Stimulated activated CD8-positive, alpha-beta memory T cell treated with anti-CD3 and anti-CD28 coated beads, Interleukin-2, amount 100 ng/mL, for 1 hour (primary cell): ENCODE data around the gene UBA52.
"Not testable (repeated sequence)": the region's sequence is repeated elsewhere in the genome, so short reads cannot be mapped to it uniquely, and the experiment has no call there.

ENCODE experiments used
- DNase-seq, 2 donors: peaks; one replicate each; pipeline ENCODE4 v3.0.0-alpha.2; 2020; ENCODE audit warnings: low read depth in 2 of 2

Gene UBA52

GRCh38 chr19:18593367-18594095 lies 21.9 kb downstream of the UBA52 start:
- DNase-seq: no peak

- DNase-seq: peak; percentile 50 to 55
These were observed 22.6 kb downstream of the UBA52 start for GRCh38 chr19:18594096-18594823.

GRCh38 chr19:18594824-18595373 lies 23.2 kb downstream of the UBA52 start:
- DNase-seq: no peak

- DNase-seq: no peak
These were observed 23.8 kb downstream of the UBA52 start for GRCh38 chr19:18595475-18595874.

GRCh38 chr19:18596752-18597157 lies 25.1 kb downstream of the UBA52 start:
- no peak for DNase-seq

- no peak for DNase-seq
These were observed 26.4 kb downstream of the UBA52 start for GRCh38 chr19:18597809-18598660.

- DNase-seq: no peak
These were observed 27.8 kb downstream of the UBA52 start for GRCh38 chr19:18599485-18599884.

- DNase-seq: not testable (repeated sequence)
These were observed 29.2 kb downstream of the UBA52 start for GRCh38 chr19:18600692-18601397.

GRCh38 chr19:18601875-18602274 lies 30.2 kb downstream of the UBA52 start:
- no peak for DNase-seq

GRCh38 chr19:18603255-18603957 lies 31.7 kb downstream of the UBA52 start:
- no peak for DNase-seq

- no peak for DNase-seq
These were observed 32.5 kb downstream of the UBA52 start for GRCh38 chr19:18603958-18604819.

- no peak for DNase-seq
These were observed 33.1 kb downstream of the UBA52 start for GRCh38 chr19:18604820-18605159.

- DNase-seq: no peak
These were observed 33.5 kb downstream of the UBA52 start for GRCh38 chr19:18605196-18605545.

- DNase-seq: no peak
These were observed 34.1 kb downstream of the UBA52 start for GRCh38 chr19:18605546-18606280.

GRCh38 chr19:18606281-18607225 lies 34.9 kb downstream of the UBA52 start, which contains the start of gene CRLF1:
TSS of gene CRLF1 (minus strand) at chr19:18606799. CDS start at chr19:18606656, 143 bp downstream.
- DNase-seq: no peak

GRCh38 chr19:18607226-18608101 lies 35.8 kb downstream of the UBA52 start:
- DNase-seq: no peak
